Ovary (tissue), 10 donors: ENCODE results near the gene HIBADH. TPM values are rescaled to one million over a fixed set of nuclear protein-coding genes. Genes with fewer than 3 reads are reported as not detected.

ENCODE experiments used
- DNase-seq, 5 donors: peaks; one replicate each; pipeline ENCODE4 v3.0.0-alpha.2; 2019 to 2020
- H3K27ac ChIP-seq, 2 donors: fragments of 200-600 bp; one replicate each; pipeline versions ENCODE4 v1.5.1 to v1.8.0; 2019 to 2022
- H3K27me3 ChIP-seq: fragments of 200-600 bp; one replicate; pipeline ENCODE4 v1.8.0; 2022
- H3K36me3 ChIP-seq: fragments of 200-600 bp; sonication (generic); one replicate; pipeline ENCODE4 v1.5.1; 2019
- H3K4me1 ChIP-seq: one replicate; pipeline ENCODE4 v1.8.1; 2013; ENCODE audit warnings: mild to moderate bottlenecking, moderate library complexity; ENCODE audit not compliant: insufficient read depth
- H3K4me3 ChIP-seq: fragments of 200-600 bp; sonication (generic); one replicate; pipeline ENCODE4 v1.5.1; 2017
- H3K9me3 ChIP-seq, 2 donors: fragments of 200-600 bp in 1 of 2; sonication (generic) in 1 of 2; one replicate each; pipeline versions ENCODE4 v1.5.1 to v1.8.1; 2013 to 2019; ENCODE audit warnings: mild to moderate bottlenecking in 1 of 2, moderate library complexity in 1 of 2
- CTCF ChIP-seq, 3 donors: fragments of 450-650 bp in 2 of 3; fragments of 200-600 bp in 1 of 3; IDR thresholded peaks; one replicate each; pipeline versions ENCODE4 v1.5.1 to v1.8.0; 2016 to 2022; ENCODE audit warnings: antibody characterized with exemption in 3 of 3, mild to moderate bottlenecking in 1 of 3
- EP300 ChIP-seq: sonication (generic); formaldehyde crosslinking; IDR thresholded peaks from one replicate; pipeline ENCODE4 v1.6.1; 2017; ENCODE audit warnings: antibody characterized with exemption
- POLR2A ChIP-seq: fragments of 450-650 bp; IDR thresholded peaks from one replicate; pipeline ENCODE4 v1.6.1; 2017; ENCODE audit warnings: antibody characterized with exemption, mild to moderate bottlenecking, moderate library complexity
- WGBS, 3 donors: extraction: QIAGEN DNeasy Blood & Tissue Kit in 1 of 3; methylation state at CpG; one replicate each; pipeline versions ENCODE4 v1.1.5 to v1.1.7; 2013 to 2017; 5-methylcytosine and 5-hydroxymethylcytosine counted together
- intact Hi-C, 4 donors: fragments of 100-400 bp; cut with DNase I; formaldehyde crosslinking; loops; one replicate each; pipeline versions ENCODE4 v1.11.0 to v1.15.1; 2022 to 2023
- long read RNA-seq, 3 donors: library from polyadenylated mRNA in 2 of 3; unstranded in 2 of 3; transcript quantifications; one replicate each; pipeline ENCODE4 v2.0.0 and lab custom pipeline, GENCODE V29; 2021 to 2026
- polyA plus RNA-seq, 2 donors: library from polyadenylated mRNA; stranded (reverse); fragments of 200-250 nt in 1 of 2; fragments of 350-450 nt in 1 of 2; fragmentation: Illumina TruSeq in 1 of 2; extraction: RNeasy Lipid Tissue Mini Kit (QIAGEN cat#74804) in 1 of 2; gene quantifications; one replicate each; pipeline ENCODE4 v1.2.3, GENCODE V29; 2013 to 2014
- total RNA-seq, 7 donors: library from RNA; depleted of rRNA in 2 of 7; stranded (reverse); fragments of >200 nt in 2 of 7; fragmentation: NEBNext Ultra II Directional in 3 of 7; extraction: Animal tissue kit (Norgen Biotek cat#: 25700) in 3 of 7; gene quantifications; one replicate each; pipeline versions ENCODE4 v1.1.0 to v1.2.4, GENCODE V29; 2016 to 2023
- donor health status: DM: no; HTN: no; CAD: no; lungs with moderate emphysema.
- donor health status: DM: no; HTN: no; CAD: no.
- donor health status: Bipolar disorder and iron deficiency.
- donor health status: DM: yes; HTN: yes; CAD: no.
- donor health status: DM: no; HTN: no; CAD: no.
- donor health status: DM: yes; HTN: yes; CAD: no.

The HIBADH gene
- total RNA-seq (10 to 100 TPM; 24.4 to 47.2 (median 36.9) TPM), polyA plus RNA-seq (10 to 100 TPM; 35.0 to 76.0 TPM)
- long read RNA-seq, donor 1, transcript HIBADH-201 (8 exons, 1,990 nt), result major isoform, 176 of 229 reads
- long read RNA-seq, donor 1, partial matches to known transcripts, result 24 of 229 reads
- long read RNA-seq, donor 1, other reads (novel, unspliced or antisense), result 27 of 229 reads
- long read RNA-seq, donor 2, transcript HIBADH-201 (8 exons, 1,990 nt), result major isoform, 30 of 84 reads
- long read RNA-seq, donor 2, partial matches to known transcripts, result 53 of 84 reads
- long read RNA-seq, donor 2, other reads (novel, unspliced or antisense), result 0 of 84 reads
- long read RNA-seq, donor 3, transcript HIBADH-201 (8 exons, 1,990 nt), result major isoform, 80 of 102 reads
- long read RNA-seq, donor 3, partial matches to known transcripts, result 4 of 102 reads
- long read RNA-seq, donor 3, other reads (novel, unspliced or antisense), result 17 of 102 reads

- H3K4me1 ChIP-seq, result no peaks in the 10 kb centered on the region
- DNase-seq, result peak; percentile 98 to 100 (median 99)
- 0% methylated on average over 65 to 67 of the region's 67 CpGs for WGBS, 3 donors
- H3K27ac ChIP-seq, result peak within 1 kb of the TSS; percentile 69 to 84
- peak; percentile 90 for TF ChIP-seq POLR2A
- TF ChIP-seq CTCF (IDR thresholded peaks at IDR 0.05), result peak; percentile 16 to 69 (median 58)
- TF ChIP-seq EP300, result peak; percentile 68
- no peaks in the 10 kb centered on the region for H3K36me3 ChIP-seq
- no peaks in the 10 kb centered on the region for H3K9me3 ChIP-seq
- intact Hi-C loops, result loop anchor here in 2 of 4 donors (2.0 kb wide), 2 partner anchors 76 to 78 kb away; partner anchors contain the start of gene TAX1BP1 (in 1 of the 2)
- no peaks in the 10 kb centered on the region for H3K27me3 ChIP-seq
- H3K4me3 ChIP-seq, result peak within 1 kb of the TSS; percentile 91
Observed at GRCh38 chr7:27662490-27663205, at the start of gene HIBADH. Gene HIBADH, minus strand, starts transcription at chr7:27662883. Its CDS starts 95 bp downstream, at chr7:27662788.

GRCh38 chr7:27712217-27712616 lies 49.5 kb upstream of the HIBADH start:
- intact Hi-C loops, result no loop called here
- WGBS, 3 donors, result 92 to 99% (median 97%) methylated on average over 3 of the region's 3 CpGs
- peaks cover 1% of the 10 kb centered on the region for H3K4me1 ChIP-seq
- H3K27me3 ChIP-seq, result no peaks in the 10 kb centered on the region
- H3K36me3 ChIP-seq, result no peaks in the 10 kb centered on the region
- H3K4me3 ChIP-seq, result no peak overlapping the region
- H3K9me3 ChIP-seq, result no peaks in the 10 kb centered on the region
- no peak overlapping the region for H3K27ac ChIP-seq
- TF ChIP-seq POLR2A (no peak), CTCF (IDR thresholded peaks at IDR 0.05) (no peak), EP300 (no peak)
- no peak for DNase-seq

GRCh38 chr7:27709137-27710075 lies 46.7 kb upstream of the HIBADH start:
- Histone ChIP-seq H3K4me3 (no peak overlapping the region), H3K27me3 (no peaks in the 10 kb centered on the region), H3K27ac (no peak overlapping the region), H3K9me3 (no peaks in the 10 kb centered on the region), H3K4me1 (peaks cover 1% of the 10 kb centered on the region), H3K36me3 (no peaks in the 10 kb centered on the region)
- TF ChIP-seq EP300 (no peak), CTCF (IDR thresholded peaks at IDR 0.05) (no peak), POLR2A (no peak)
- intact Hi-C loops, result no loop called here
- 32 to 56% (median 53%) methylated on average over 2 of the region's 2 CpGs for WGBS, 3 donors
- DNase-seq, result peak in 1 of 5 donors; percentile 22

DNA sequence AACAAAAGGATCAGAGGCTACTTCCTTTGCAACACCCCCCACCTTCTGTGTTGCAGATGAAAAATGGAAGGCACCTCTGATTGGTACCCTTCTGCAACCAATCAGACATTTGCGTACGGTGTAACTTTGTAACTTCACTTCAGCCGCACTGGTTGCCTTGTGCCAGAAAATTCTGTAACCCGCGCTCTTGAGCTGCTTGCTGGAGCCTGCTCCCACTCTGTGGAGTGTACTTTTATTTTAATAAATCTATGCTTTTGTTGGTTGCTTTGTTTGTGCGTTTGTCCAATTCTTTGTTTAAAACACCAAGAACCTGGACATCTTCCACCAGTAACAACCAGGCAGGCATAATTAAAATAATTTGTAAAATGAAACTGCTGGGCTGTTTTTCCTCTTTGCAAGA lies 45.8 kb upstream of the HIBADH start:
- H3K27me3 ChIP-seq, result no peaks in the 10 kb centered on the region
- H3K4me1 ChIP-seq, result peaks cover 1% of the 10 kb centered on the region
- no peaks in the 10 kb centered on the region for H3K9me3 ChIP-seq
- H3K36me3 ChIP-seq, result no peaks in the 10 kb centered on the region
- WGBS, 3 donors, result 89 to 94% (median 91%) methylated on average over 6 of the region's 6 CpGs
- no peak overlapping the region for H3K27ac ChIP-seq
- H3K4me3 ChIP-seq, result no peak overlapping the region
- intact Hi-C loops, result no loop called here
- no peak for TF ChIP-seq EP300
- no peak for DNase-seq
